Stimulated activated naive CD8-positive, alpha-beta T cell treated with anti-CD3 and anti-CD28 coated beads, Interleukin-15, amount 100 ng/mL, for 72 hours (primary cell): ENCODE results near the gene RDH13.
A peak's percentile ranks its signal among the peaks of the same experiment; 100 is the strongest.
"Not testable (repeated sequence)": the region's sequence is repeated elsewhere in the genome, so short reads cannot be mapped to it uniquely, and the experiment has no call there.

Experiments
- ATAC-seq: fragments of 150-1000 bp; cut with Tn5 transposase; 2 replicates; pipeline ENCODE4 v1.10.0; 2021; ENCODE audit warnings: mild to moderate bottlenecking, moderate library complexity
- DNase-seq, 2 donors: peaks; one replicate each; pipeline ENCODE4 v3.0.0; 2021 to 2022
- H3K27ac Mint-ChIP-seq, 2 donors: one replicate each; pipeline ENCODE4 v1.8.0; 2022; ENCODE audit warnings: mild to moderate bottlenecking in 2 of 2, mixed read lengths in 2 of 2, moderate library complexity in 2 of 2
- H3K27me3 Mint-ChIP-seq: one replicate; pipeline ENCODE4 v1.8.0; 2022; ENCODE audit warnings: mixed read lengths
- H3K4me1 Mint-ChIP-seq: one replicate; pipeline ENCODE4 v1.8.0; 2022; ENCODE audit warnings: mild to moderate bottlenecking, mixed read lengths
- H3K4me3 Mint-ChIP-seq, 2 donors: one replicate each; pipeline ENCODE4 v1.8.0; 2022; ENCODE audit warnings: mild to moderate bottlenecking in 2 of 2, mixed read lengths in 2 of 2, moderate library complexity in 1 of 2
- H3K9me3 Mint-ChIP-seq, 2 donors: one replicate each; pipeline ENCODE4 v1.8.0; 2022; ENCODE audit warnings: mixed read lengths in 2 of 2

The RDH13 gene

GRCh38 chr19:55005684-55006488 is 57.1 kb downstream of the RDH13 start:
- peaks cover 45 to 59% of the 10 kb centered on the region in 2 donors for H3K9me3 Mint-ChIP-seq

GRCh38 chr19:55000761-55001160 is 62.2 kb downstream of the RDH13 start:
- peaks cover 2% of the 10 kb centered on the region for H3K4me1 Mint-ChIP-seq
- H3K27me3 Mint-ChIP-seq = peaks cover 30% of the 10 kb centered on the region
- peaks cover 17% of the 10 kb centered on the region in 2 donors for H3K9me3 Mint-ChIP-seq
- H3K27ac Mint-ChIP-seq = no peak overlapping the region
- ATAC-seq (no peak), DNase-seq (no peak)
- no peak overlapping the region for H3K4me3 Mint-ChIP-seq

More at GRCh38 chr19:55005684-55006488, 57.1 kb downstream of the RDH13 start:
- peak overlapping the region; percentile 9 to 72 for H3K27ac Mint-ChIP-seq
- peaks cover 25% of the 10 kb centered on the region for H3K27me3 Mint-ChIP-seq
- H3K4me3 Mint-ChIP-seq = peak overlapping the region; percentile 60 to 81
- H3K4me1 Mint-ChIP-seq = peaks cover 22% of the 10 kb centered on the region
- ATAC-seq (peak; percentile 98), DNase-seq (peak; percentile 57 to 73)

- not testable (repeated sequence) for H3K27ac Mint-ChIP-seq, H3K4me3 Mint-ChIP-seq, H3K4me1 Mint-ChIP-seq, DNase-seq, ATAC-seq, H3K9me3 Mint-ChIP-seq
- H3K27me3 Mint-ChIP-seq = peaks cover 23% of the 10 kb centered on the region
Measured at GRCh38 chr19:54998751-54999239, 64.2 kb downstream of the RDH13 start.

- Mint-ChIP-seq H3K4me1 (no peaks in the 10 kb centered on the region), H3K9me3 (peaks cover 4 to 8% of the 10 kb centered on the region in 2 donors), H3K27me3 (peaks cover 2% of the 10 kb centered on the region), H3K4me3 (no peak overlapping the region), H3K27ac (no peak overlapping the region)
- DNase-seq (no peak), ATAC-seq (no peak)
Measured at GRCh38 chr19:54995561-54995960, 67.4 kb downstream of the RDH13 start.
